Fibroblast of skin of left quadriceps (primary cell): ENCODE data around the gene COX15.
A peak's percentile ranks its signal among the peaks of the same experiment; 100 is the strongest.
"Not testable (repeated sequence)": the region's sequence is repeated elsewhere in the genome, so short reads cannot be mapped to it uniquely, and the experiment has no call there.

Experiments used
- DNase-seq, 2 experiments: peaks; one replicate each; pipeline ENCODE4 v3.0.0-alpha.2; 2013; ENCODE audit warnings: low read depth in 2 of 2

Gene COX15

GRCh38 chr10:99732033-99732842, at the start of gene COX15, which contains the start of gene CUTC:
TSS of gene COX15 (minus strand) at chr10:99732127. CDS start at chr10:99732049, 78 bp downstream.
TSS of gene CUTC (plus strand) at chr10:99732234. CDS start at chr10:99732349, 115 bp downstream.
- DNase-seq = peak; percentile 90 to 91

- DNase-seq = peak in 1 of 2 experiments; percentile 44
Measured at GRCh38 chr10:99779335-99779734, 47.4 kb upstream of the COX15 start.

- DNase-seq = no peak
Measured at GRCh38 chr10:99777918-99778714, 46.2 kb upstream of the COX15 start.

DNA sequence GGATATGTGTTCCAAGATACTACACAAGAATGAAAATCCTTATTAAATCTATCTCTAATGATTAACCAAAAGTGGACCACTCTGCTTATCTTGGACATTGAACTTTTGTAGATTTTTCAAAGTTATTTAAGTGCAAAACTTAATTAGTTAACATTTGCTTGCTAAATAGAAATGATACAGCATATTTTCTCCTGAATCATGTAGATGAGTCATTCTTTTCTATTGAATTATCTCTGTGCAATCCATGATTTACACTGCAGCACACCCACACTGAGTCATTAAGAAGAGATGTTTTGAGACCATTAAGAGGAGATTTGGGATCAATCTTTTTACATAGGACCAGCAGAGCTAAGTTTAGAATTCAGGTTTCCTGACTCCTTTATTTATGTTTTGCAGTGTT, 43.9 kb upstream of the COX15 start:
- peak; percentile 80 for DNase-seq

DNA sequence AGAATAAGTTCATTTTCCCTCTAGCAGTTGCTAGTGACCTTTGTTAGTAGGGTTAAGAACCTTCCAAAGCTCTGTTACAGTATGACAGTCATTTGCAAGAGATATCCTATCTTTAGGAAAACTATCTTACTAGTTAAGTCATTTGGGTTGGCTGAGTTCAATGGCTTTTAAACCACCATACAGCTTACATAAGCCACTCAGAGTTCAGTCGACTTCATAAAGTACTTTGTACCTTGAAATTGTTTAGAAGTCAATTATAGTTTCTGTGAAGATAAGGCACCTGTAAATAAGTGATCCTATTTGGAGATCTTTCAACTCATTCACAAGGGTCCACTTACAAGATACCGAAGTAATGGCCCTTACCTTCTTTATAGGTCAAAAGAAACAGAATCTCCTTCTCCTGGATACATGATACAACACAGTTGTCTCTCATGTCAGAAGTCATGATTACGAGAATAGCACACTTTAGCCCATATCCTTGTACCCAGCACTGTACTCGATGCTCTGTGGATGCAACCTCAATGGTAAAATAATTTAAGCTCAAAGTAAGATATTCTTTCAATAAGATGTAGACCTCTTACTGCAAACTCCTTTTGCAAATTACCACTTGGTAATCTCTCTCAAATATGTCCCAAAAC, 38.6 kb upstream of the COX15 start:
- DNase-seq = no peak

GRCh38 chr10:99769706-99770105, 37.8 kb upstream of the COX15 start:
- no peak for DNase-seq

DNA sequence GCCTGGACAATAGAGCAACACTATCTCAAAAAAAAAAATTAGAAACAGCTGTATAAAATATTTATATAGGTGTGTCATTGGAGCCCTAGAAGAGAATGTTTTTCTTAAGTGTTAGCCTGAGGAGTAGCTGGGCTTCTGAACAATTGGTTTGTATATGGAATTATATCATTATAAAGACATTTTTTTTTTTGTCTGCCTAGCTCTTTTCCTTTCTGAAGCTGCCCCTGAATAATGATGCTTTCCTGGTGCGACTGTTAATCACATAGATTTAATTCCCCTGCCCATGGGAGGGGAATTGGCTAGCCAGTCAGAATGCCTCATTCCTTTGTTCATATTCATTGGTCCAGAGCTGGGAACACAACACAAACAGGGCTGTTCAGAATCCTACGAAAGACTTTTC, 36.6 kb upstream of the COX15 start:
- peak in 1 of 2 experiments; percentile 24 for DNase-seq

- no peak for DNase-seq
Measured at GRCh38 chr10:99767901-99768300, 36.0 kb upstream of the COX15 start.

DNA sequence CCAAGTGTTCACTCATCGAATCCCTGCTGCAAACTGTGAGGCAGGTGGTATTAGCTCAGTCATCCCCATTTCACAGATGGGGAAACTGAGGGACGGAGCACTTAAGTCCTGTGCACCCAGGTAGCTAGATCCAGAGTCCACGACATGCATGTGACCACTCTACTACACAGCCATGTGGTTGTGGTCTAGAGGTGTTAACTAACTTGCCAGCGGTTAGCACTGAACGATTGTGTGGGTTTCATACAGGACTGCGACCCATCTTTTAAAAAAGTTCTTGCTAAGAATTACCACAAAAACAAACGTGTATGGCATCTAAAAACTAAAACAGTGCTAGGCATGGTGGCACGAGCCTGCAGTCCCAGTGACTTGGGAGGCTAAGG, 34.4 kb upstream of the COX15 start:
- no peak for DNase-seq

DNA sequence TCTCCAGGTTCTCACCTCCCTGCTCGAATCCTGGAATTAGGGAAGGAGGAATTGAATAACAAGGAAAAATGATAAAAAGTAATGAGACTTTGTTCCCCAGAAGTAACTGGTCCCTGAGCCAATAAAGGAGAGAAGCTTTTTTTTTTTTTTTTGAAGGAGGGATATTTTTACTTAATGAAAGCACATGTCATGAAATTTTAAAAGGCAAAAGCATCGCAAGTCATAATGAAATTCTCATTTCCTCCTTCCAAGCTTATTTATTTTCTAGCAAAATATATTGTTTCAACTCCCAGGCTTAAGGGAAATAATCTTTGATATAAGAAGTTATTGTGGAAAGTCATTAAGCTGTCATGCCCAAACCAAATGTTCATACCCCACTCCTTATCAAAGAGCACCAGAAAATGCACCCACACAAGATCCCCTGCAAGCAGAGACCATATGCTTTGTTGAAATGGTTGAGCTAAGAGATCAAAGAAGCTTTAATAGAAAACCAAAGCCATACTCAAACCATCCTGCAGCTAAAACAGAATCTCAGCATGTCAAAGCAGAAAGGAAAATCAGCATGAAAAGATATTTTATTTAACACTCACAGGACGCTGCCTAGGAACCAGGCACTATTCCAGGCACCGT, 33.9 kb upstream of the COX15 start:
- DNase-seq = no peak

DNA sequence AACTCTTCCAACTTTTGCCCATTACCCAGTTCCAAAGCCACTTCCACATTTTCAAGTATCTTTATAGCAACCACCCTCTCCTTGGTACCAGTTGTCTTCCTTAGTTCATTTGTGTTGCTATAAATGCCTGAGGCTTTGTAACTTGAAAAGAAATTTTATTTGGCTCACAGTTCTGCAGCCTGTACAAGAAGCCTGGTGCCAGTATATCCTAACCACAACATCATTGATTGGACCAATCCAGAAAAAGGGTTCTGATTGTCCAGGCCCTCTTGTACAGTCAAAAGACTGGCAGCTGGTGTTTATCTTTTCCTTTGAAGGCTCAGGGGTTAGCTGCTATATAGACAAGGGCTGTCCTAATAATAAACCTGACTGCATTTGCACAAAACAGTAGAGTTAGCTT, 29.4 kb upstream of the COX15 start:
- no peak for DNase-seq

- no peak for DNase-seq
Measured at GRCh38 chr10:99760321-99760720, 28.4 kb upstream of the COX15 start.

DNA sequence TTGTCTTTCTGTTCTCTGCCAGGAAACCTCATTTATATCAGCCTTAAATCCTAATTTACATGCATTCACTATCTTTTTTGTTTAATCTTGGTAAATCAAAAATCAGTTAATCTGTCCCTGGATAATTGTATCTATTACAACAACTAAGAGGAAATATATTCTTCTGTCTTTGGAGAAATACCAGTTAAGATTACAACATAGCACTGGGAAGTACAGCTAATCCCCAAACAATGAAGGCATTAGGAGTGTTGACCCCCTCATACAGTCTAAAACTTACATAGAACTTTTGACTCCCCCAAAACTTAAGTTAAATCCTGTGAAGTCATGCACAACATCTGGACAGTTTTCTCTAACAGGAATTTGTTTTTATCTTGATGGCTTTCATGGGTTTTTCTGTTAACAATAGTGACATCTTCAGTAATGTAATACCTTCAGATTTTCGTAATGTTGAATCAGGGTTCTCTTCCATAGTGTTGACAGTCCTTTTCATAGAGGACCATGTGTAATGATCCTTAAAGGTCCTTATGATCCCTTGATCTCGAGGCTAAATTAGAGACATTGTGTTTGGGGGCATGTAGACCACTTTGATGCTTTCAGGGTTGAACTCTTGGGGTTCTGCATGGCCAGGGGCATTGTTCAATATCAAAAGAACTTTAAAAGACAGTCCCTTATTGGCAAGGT, 26.4 kb upstream of the COX15 start:
- peak in 1 of 2 experiments; percentile 14 for DNase-seq

- DNase-seq = no peak
Measured at GRCh38 chr10:99756159-99756558, 24.2 kb upstream of the COX15 start.

GRCh38 chr10:99754670-99755069, 22.7 kb upstream of the COX15 start:
- DNase-seq = no peak

DNA sequence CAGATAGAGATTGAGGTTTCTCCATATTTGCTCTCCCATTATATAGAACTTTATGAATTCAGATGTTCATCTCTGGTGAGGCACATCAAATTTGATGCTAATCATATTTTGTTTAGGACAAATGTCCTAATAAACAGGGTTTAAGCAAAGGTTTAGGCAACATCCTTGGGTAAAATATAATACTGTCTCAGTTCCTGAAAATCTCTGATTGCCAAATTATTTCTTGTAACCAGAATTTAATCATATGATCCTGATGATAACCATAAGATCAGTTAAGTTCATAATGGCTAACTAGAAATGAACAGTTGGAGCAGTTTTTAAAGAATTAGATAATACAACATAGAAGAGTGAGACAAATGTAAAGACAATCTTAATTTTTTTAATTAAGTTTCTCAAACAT, 18.7 kb upstream of the COX15 start:
- no peak for DNase-seq

DNA sequence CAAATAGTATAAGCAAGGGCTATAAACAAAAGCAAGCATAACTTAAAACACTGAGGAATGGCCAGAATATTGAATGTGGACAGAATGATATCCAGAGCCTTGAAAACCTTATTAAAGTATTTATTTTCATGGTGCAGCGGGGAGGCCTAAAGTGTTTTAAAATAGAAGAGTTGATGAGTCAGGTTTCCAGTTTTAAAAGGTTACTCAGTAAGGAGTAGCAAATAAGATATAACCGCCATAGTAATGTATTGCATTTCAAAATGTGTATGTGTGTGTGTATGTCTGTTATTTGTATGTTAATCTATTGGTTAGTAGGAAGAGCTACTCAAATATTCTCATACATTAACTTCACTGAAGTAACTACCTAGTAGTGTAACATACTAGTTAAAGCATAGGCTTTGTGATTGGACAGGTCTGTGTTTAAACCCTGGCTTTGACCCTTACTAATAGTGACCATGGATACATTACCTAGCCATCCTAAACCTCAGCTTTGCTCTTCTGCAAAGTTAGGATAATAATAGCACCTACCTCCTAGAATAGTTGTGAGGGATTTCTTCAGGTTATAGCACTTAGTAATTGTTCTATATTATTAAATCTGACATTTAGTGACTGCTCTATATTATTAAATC, 17.0 kb upstream of the COX15 start:
- no peak for DNase-seq

DNA sequence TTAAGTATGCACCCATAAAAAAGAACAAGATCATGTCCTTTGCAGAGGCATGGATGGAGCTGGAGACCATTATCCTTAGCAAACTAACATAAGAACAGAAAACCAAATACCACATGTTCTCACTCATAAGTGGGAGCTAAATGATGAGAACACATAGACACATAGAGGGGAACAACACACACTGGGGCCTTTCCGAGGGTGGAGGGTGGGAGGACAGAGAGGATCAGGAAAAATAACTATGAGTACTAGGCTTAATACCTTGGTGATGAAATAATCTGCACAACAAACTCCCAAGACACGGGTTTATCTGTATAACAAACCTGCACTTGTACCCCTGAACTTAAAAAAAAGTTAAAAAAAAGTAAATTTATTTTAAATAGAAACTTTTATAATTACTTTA, 14.2 kb upstream of the COX15 start:
- DNase-seq = not testable (repeated sequence)

DNA sequence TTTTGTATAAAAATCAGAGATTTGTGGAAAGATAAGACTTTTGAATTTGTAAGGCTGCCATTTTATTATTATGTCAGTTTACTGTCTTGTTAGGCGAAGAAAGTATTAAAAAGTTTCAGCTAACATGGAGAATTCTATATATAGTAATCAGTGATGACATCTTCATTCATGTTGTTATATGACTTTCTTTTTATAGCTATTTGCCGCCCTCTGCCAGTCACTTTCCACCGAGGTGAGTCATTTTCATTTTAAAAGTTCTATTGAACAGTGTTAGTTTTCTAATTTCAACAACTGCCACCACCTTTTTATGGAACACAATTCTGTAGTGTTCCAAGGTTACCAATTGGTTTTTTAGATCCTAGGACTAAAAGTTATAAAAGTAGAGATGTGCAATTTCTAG, 11.9 kb upstream of the COX15 start:
- no peak for DNase-seq

- no peak for DNase-seq
Measured at GRCh38 chr10:99742701-99743100, 10.8 kb upstream of the COX15 start.

GRCh38 chr10:99742254-99742653, 10.3 kb upstream of the COX15 start:
- DNase-seq = peak in 1 of 2 experiments; percentile 10
